Upper lobe of right lung (tissue), 1 donor: Measurements from ENCODE around the gene CDH23. TPM values are rescaled to one million over a fixed set of nuclear protein-coding genes. Genes with fewer than 3 reads are reported as not detected.

ENCODE experiments used
- ATAC-seq: fragments of 200-7000 bp; cut with Tn5 transposase; one replicate; pipeline ENCODE4 v1.9.1; 2020; ENCODE audit warnings: mild to moderate bottlenecking, moderate library complexity
- DNase-seq: peaks from one replicate; pipeline ENCODE4 v3.0.0-alpha.2; 2020
- H3K27ac ChIP-seq: fragments of 200-600 bp; one replicate; pipeline ENCODE4 v1.8.0; 2022
- H3K27me3 ChIP-seq: fragments of 200-600 bp; one replicate; pipeline ENCODE4 v1.8.0; 2022; ENCODE audit warnings: mild to moderate bottlenecking
- H3K36me3 ChIP-seq: fragments of 200-600 bp; one replicate; pipeline ENCODE4 v1.8.0; 2022
- H3K4me1 ChIP-seq: fragments of 200-600 bp; one replicate; pipeline ENCODE4 v1.8.0; 2022
- H3K4me3 ChIP-seq: fragments of 200-600 bp; one replicate; pipeline ENCODE4 v1.8.0; 2022; ENCODE audit warnings: mild to moderate bottlenecking
- H3K9me3 ChIP-seq: fragments of 200-600 bp; one replicate; pipeline ENCODE4 v1.8.0; 2022
- intact Hi-C: fragments of 100-400 bp; cut with DNase I; formaldehyde crosslinking; loops from one replicate; pipeline ENCODE4 v1.11.0; 2022
- total RNA-seq: library from RNA; stranded (reverse); fragmentation: NEBNext Ultra II Directional; extraction: Animal tissue kit (Norgen Biotek cat#: 25700); gene quantifications from one replicate; pipeline ENCODE4 v1.2.1, GENCODE V29; 2021
- TF ChIP-seq, protein P1 (sequence below): fragments of 200-600 bp; IDR thresholded peaks from one replicate; pipeline ENCODE4 v1.8.0; 2022; ENCODE audit warnings: antibody characterized with exemption
- donor health status: DM: no; HTN: yes; CAD: no; lungs with severe emphysema.

The CDH23 gene
- total RNA-seq, 1 donor from 2014 or later, result 10.9 TPM

DNA sequence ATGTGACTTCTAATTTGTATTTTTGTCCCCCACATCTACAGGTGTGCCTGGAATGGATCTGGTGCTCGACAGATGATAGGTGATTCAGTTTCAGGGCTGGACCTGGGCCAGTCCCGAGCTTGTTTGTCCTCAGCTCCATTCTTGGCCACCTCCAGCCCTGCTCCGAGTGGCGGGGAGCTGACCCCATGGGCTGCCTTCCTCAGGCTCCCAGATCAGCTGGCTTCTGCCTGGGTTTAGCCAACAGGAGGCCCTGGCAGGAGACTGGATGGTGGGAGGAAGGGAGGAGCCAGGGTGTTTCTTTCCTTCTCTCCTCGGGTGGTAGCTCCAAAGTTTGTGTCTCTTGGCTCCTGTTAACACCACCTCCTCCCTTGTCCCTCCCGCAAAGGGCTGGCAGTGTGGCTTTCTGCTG, 75.2 kb downstream of the CDH23 start:
- no peak for ATAC-seq
- Histone ChIP-seq H3K4me3 (no peak overlapping the region), H3K4me1 (peaks cover 25% of the 10 kb centered on the region), H3K36me3 (no peaks in the 10 kb centered on the region), H3K27ac (no peak overlapping the region), H3K27me3 (no peaks in the 10 kb centered on the region), H3K9me3 (no peaks in the 10 kb centered on the region)
- DNase-seq, result no peak
- intact Hi-C loops, result no loop called here
- TF ChIP-seq, protein P1, sequence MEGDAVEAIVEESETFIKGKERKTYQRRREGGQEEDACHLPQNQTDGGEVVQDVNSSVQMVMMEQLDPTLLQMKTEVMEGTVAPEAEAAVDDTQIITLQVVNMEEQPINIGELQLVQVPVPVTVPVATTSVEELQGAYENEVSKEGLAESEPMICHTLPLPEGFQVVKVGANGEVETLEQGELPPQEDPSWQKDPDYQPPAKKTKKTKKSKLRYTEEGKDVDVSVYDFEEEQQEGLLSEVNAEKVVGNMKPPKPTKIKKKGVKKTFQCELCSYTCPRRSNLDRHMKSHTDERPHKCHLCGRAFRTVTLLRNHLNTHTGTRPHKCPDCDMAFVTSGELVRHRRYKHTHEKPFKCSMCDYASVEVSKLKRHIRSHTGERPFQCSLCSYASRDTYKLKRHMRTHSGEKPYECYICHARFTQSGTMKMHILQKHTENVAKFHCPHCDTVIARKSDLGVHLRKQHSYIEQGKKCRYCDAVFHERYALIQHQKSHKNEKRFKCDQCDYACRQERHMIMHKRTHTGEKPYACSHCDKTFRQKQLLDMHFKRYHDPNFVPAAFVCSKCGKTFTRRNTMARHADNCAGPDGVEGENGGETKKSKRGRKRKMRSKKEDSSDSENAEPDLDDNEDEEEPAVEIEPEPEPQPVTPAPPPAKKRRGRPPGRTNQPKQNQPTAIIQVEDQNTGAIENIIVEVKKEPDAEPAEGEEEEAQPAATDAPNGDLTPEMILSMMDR, result no peak

DNA sequence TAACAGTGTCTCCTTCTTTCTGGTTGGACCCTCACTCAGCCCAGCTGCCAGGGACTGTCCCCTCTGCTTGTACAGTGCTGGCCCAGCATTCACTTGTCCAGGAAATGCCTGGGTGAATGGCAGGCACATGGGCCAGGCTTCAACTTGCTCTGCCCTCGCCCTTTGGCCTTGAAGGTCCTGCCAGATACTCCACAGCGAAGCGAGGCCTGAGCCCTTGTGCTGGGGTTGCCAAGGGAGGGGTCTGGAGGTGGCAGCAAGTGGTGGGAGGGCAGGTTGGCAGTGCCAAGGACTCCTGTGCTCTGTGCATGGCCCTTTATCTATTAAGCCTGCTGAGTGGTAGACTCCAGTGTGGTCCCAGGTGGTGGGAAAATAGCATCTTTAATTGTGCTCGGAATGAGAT, 75.7 kb downstream of the CDH23 start:
- no peaks in the 10 kb centered on the region for H3K9me3 ChIP-seq
- TF ChIP-seq, protein P1, result no peak
- DNase-seq (no peak), ATAC-seq (no peak)
- H3K4me1 ChIP-seq, result peaks cover 28% of the 10 kb centered on the region
- no peak overlapping the region for H3K4me3 ChIP-seq
- H3K27me3 ChIP-seq, result no peaks in the 10 kb centered on the region
- intact Hi-C loops, result no loop called here
- H3K27ac ChIP-seq, result no peak overlapping the region
- no peaks in the 10 kb centered on the region for H3K36me3 ChIP-seq

DNA sequence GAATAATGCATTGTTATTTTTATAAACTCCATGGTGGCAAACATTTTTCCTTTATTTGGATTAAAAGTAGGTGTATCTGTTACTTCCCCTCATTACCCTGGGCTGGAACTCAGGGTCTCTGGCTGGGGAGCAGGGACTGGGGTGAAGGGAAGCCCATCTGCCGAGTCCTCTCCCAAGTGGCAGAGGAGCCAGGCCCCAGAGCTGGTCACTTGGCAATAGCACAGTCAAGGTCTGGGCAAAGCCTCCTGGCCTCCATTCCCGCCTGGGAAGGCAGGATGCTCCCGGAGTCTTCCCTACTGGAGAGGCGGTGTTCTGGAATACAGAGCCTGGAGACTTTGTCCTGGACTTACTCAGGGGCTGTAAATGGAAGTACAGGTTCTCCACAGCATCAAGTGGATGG, 76.2 kb downstream of the CDH23 start:
- ATAC-seq, result no peak
- intact Hi-C loops, result no loop called here
- Histone ChIP-seq H3K36me3 (no peaks in the 10 kb centered on the region), H3K4me3 (no peak overlapping the region), H3K9me3 (no peaks in the 10 kb centered on the region), H3K27ac (no peak overlapping the region), H3K4me1 (peaks cover 28% of the 10 kb centered on the region), H3K27me3 (no peaks in the 10 kb centered on the region)
- DNase-seq, result no peak
- TF ChIP-seq, protein P1, result no peak

DNA sequence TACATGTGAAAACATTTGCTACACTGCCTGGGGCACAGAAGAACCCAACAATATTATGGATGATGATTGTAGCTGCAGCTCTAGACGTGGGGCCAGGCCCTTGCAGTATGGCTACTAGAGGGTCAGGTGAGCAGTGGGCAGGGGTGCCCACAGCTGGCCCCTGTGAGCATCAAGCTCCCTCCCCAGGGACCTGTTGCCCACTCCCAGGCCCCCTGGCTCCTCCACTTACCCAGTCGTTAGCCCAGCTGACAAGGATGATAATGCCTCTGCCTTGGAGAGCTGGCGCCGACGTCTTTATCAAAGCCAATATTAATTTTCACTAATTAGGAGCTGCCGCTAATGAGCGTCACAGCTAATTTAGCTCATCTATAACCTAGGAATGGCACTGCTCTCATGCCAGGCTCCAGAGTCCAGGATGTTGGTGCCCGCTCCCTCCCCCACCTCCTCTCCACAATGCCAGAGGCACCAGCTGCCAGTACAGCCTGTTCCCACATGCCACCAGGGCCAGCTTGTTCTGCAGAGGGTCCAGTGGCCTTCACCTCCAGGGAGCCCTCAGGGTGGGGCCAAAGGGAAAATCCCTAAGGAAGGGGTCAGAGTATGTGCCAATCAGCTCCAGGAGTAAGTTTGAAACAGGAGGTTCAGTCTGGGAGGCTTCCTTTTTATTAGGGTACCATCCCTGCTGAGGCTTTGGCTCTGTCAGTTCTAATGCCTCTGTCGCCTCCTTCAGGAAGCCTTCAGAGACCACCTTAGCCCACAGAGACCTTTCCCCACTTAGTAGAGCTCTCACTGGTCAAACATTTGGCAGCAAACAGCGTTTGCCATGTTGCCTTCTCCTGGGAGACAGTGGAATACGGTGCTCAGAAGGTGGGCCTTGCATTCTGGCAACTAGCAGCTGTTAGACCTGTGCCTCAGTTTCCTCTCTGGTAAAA, 77.2 kb downstream of the CDH23 start:
- no peak overlapping the region for H3K27ac ChIP-seq
- TF ChIP-seq, protein P1, result no peak
- peaks cover 28% of the 10 kb centered on the region for H3K4me1 ChIP-seq
- no peaks in the 10 kb centered on the region for H3K9me3 ChIP-seq
- no peaks in the 10 kb centered on the region for H3K27me3 ChIP-seq
- no peak overlapping the region for H3K4me3 ChIP-seq
- ATAC-seq, result no peak
- intact Hi-C loops, result no loop called here
- H3K36me3 ChIP-seq, result no peaks in the 10 kb centered on the region
- no peak for DNase-seq

DNA sequence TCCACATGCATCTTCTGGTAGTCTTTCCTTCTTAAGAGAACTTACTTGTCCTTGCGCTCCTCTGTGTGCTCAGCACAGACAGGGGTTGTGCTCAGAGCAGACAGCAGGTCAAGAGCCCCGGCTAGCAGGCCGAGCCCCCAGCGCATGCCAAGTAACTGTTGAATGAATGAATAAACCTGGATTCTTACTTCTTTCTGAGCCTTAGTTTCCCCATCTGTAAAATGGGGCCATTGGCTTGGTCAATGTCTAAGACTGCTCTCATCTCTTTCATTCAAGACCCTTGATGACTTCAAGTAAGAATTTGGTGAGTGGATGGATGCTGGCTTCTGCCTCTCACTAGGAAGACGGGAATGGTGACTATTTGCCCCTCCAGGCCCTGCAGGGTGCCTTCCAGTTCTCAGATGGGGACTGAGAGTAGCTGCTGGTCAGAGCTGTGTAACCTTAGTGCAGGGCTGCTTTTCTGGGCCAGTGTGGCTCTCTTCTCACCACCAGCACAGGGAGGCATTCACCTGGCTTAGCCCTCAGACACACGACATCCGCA, 78.1 kb downstream of the CDH23 start:
- Histone ChIP-seq H3K4me3 (no peak overlapping the region), H3K36me3 (no peaks in the 10 kb centered on the region), H3K27me3 (no peaks in the 10 kb centered on the region), H3K27ac (no peak overlapping the region), H3K9me3 (no peaks in the 10 kb centered on the region), H3K4me1 (peaks cover 28% of the 10 kb centered on the region)
- ATAC-seq (no peak), DNase-seq (no peak)
- TF ChIP-seq, protein P1, result no peak
- intact Hi-C loops, result no loop called here
